Endothelial cell of umbilical vein (primary cell): Measurements from ENCODE around the gene MRO. TPM values are rescaled to one million over a fixed set of nuclear protein-coding genes. Genes with fewer than 3 reads are reported as not detected.

Source experiments
- BruUV-seq: library from RNA; stranded (reverse); fragments of 400-500 nt; replicated peaks from 2 replicates; lab custom pipeline; 2021; lab: Mats Ljungman, UMichigan
- CTCF ChIA-PET: fragments of 300-600, 350-600 bp; sonication (Branson Sonifier 250); formaldehyde crosslinking; loops from one replicate; lab custom pipeline; 2021; ENCODE audit warnings: antibody characterized with exemption, inconsistent platforms; lab: Charles Lee
- POLR2A ChIA-PET: fragments of 300-600, 350-600 bp; sonication (Branson Sonifier 250); formaldehyde crosslinking; loops from one replicate; lab custom pipeline; 2021; ENCODE audit warnings: antibody characterized with exemption, inconsistent platforms; lab: Charles Lee
- DNase-seq: peaks from one replicate; pipeline ENCODE4 v3.0.0-alpha.2; 2011; ENCODE audit warnings: low read depth, low spot score
- FAIRE-seq: peaks from 2 replicates; lab custom pipeline; 2011; peaks lifted over from hg19 to GRCh38; lab: Jason Lieb, UNC
- H2AFZ ChIP-seq: 2 replicates; pipeline ENCODE4 v1.6.0; 2012; ENCODE audit warnings: low read depth, low read length, control low read depth, inconsistent platforms
- H3K27ac ChIP-seq: 2 replicates; pipeline ENCODE4 v1.5.1; 2011; ENCODE audit warnings: low read depth, mild to moderate bottlenecking, control low read depth, low read length, moderate library complexity; ENCODE audit not compliant: insufficient read depth
- H3K27me3 ChIP-seq, 2 experiments: 2 replicates each; pipeline versions ENCODE4 v1.6.0 to v1.6.1; 2011; ENCODE audit warnings: low read length in 2 of 2, mixed read lengths in 1 of 2; ENCODE audit not compliant: control insufficient read depth in 2 of 2, insufficient read depth in 2 of 2
- H3K36me3 ChIP-seq, 2 experiments: 2 replicates in 1 of 2; 3 replicates in 1 of 2; pipeline ENCODE4 v1.5.1; 2011; ENCODE audit warnings: low read length in 2 of 2, mild to moderate bottlenecking in 1 of 2, moderate library complexity in 1 of 2; ENCODE audit not compliant: control insufficient read depth in 2 of 2, insufficient read depth in 2 of 2; ENCODE audit errors: extremely low read depth in 1 of 2
- H3K4me1 ChIP-seq: 3 replicates; pipeline ENCODE4 v1.5.1; 2011; ENCODE audit warnings: mild to moderate bottlenecking, low read length; ENCODE audit not compliant: control insufficient read depth, insufficient read depth; ENCODE audit errors: extremely low read depth
- H3K4me2 ChIP-seq: 2 replicates; pipeline ENCODE4 v1.6.1; 2011; ENCODE audit warnings: low read length, control low read depth, mixed read lengths; ENCODE audit not compliant: insufficient read depth
- H3K4me3 ChIP-seq, 3 experiments: fragments of 200-600 bp in 1 of 3; sonication (generic), shearing (Covaris generic) in 1 of 3; replicated peaks in 1 of 3; 2 replicates each; pipeline ENCODE4 v1.5.1; 2011 to 2016; ENCODE audit warnings: control low read depth in 3 of 3, low read length in 3 of 3, mild to moderate bottlenecking in 2 of 3, inconsistent platforms in 1 of 3, low read depth in 1 of 3, moderate library complexity in 1 of 3; ENCODE audit not compliant: insufficient read depth in 1 of 3
- H3K79me2 ChIP-seq: 2 replicates; pipeline ENCODE4 v1.6.0; 2012; ENCODE audit warnings: low read length, inconsistent platforms; ENCODE audit not compliant: control insufficient read depth, insufficient read depth
- H3K9ac ChIP-seq: replicated peaks from 2 replicates; pipeline ENCODE3; 2011; ENCODE audit warnings: low read length, control low read depth; ENCODE audit not compliant: insufficient read depth; ENCODE audit errors: extremely low read depth
- H3K9me1 ChIP-seq: replicated peaks from 3 replicates; pipeline ENCODE4 v1.6.0; 2011; ENCODE audit warnings: mild to moderate bottlenecking, low read length; ENCODE audit not compliant: control insufficient read depth, insufficient read depth; ENCODE audit errors: extremely low read depth
- H3K9me3 ChIP-seq: replicated peaks from 2 replicates; pipeline ENCODE4 v1.5.1; 2012; ENCODE audit warnings: low read length, inconsistent platforms; ENCODE audit not compliant: control insufficient read depth, insufficient read depth
- H4K20me1 ChIP-seq: replicated peaks from 2 replicates; pipeline ENCODE3; 2011; ENCODE audit warnings: mild to moderate bottlenecking, low read length; ENCODE audit not compliant: control insufficient read depth, insufficient read depth; ENCODE audit errors: extremely low read depth
- CTCF ChIP-seq, 2 donors: IDR thresholded peaks; 1 replicate in 1 of 2; 2 replicates in 1 of 2; pipeline ENCODE4 v1.5.1; 2011; ENCODE audit warnings: low read length in 2 of 2, mild to moderate bottlenecking in 2 of 2, moderate library complexity in 2 of 2, control low read depth in 1 of 2, inconsistent platforms in 1 of 2, low read depth in 1 of 2; ENCODE audit not compliant: insufficient read depth in 1 of 2; ENCODE audit errors: extremely low read depth in 1 of 2
- EZH2 ChIP-seq: IDR thresholded peaks from 2 replicates; pipeline ENCODE4 v1.6.1; 2012; ENCODE audit warnings: borderline replicate concordance, low read depth, mild to moderate bottlenecking, moderate library complexity, low read length, inconsistent platforms; ENCODE audit not compliant: severe bottlenecking
- GATA2 ChIP-seq: IDR thresholded peaks from 2 replicates; pipeline ENCODE4 v1.7.0; 2011; ENCODE audit warnings: low read depth, mild to moderate bottlenecking, moderate library complexity, mixed read lengths, low read length; ENCODE audit not compliant: insufficient read length, insufficient read depth
- JUN ChIP-seq: IDR thresholded peaks from 2 replicates; pipeline ENCODE4 v1.6.1; 2011; ENCODE audit warnings: borderline replicate concordance, low read depth; ENCODE audit not compliant: insufficient read length, insufficient read depth
- MAX ChIP-seq: IDR thresholded peaks from 2 replicates; pipeline ENCODE4 v1.6.1; 2011; ENCODE audit not compliant: insufficient read depth, insufficient read length
- MYC ChIP-seq: IDR thresholded peaks from one replicate; pipeline ENCODE4 v1.6.1; 2011; ENCODE audit warnings: mild to moderate bottlenecking, low read depth, low read length
- POLR2A ChIP-seq: IDR thresholded peaks from 2 replicates; pipeline ENCODE4 v1.6.1; 2012; ENCODE audit warnings: low read depth, mild to moderate bottlenecking, control low read depth, low read length
- dilution Hi-C: fragments of 300-500 bp; cut with MboI; formaldehyde crosslinking; loops from one replicate; pipeline ENCODE4 v1.15.0; 2019; ENCODE audit warnings: low sequenced_read_pairs; ENCODE audit not compliant: extremely low pct_ligation_motif_present
- intact Hi-C: fragments of 100-400 bp; cut with micrococcal nuclease; formaldehyde crosslinking; loops from one replicate; pipeline ENCODE4 v1.10.0; 2022
- polyA plus RNA-seq, 4 experiments: library from polyadenylated mRNA; depleted of rRNA in 3 of 4; stranded (reverse) in 3 of 4; unstranded in 1 of 4; fragments of >200 nt; gene quantifications; 2 replicates each; pipeline versions ENCODE4 v1.2.1 to v1.2.3, GENCODE V29; 2011 to 2012; ENCODE audit warnings: missing spikeins in 1 of 4
- total RNA-seq: library from RNA; stranded (reverse); gene quantifications from 2 replicates; pipeline ENCODE4 v1.2.3, GENCODE V29; 2021

The MRO gene
- total and polyA plus RNA-seq, 2 donors (not counting 3 experiments of a cell fraction or from before 2014, with no cell fraction given), result not detected

- ChIA-PET CTCF (no interaction called here), POLR2A (no interaction called here)
- no peak for TF ChIP-seq CTCF (IDR thresholded peaks at IDR 0.05; ENCODE audit: extremely low read depth in 1 of 2, insufficient read depth in 1 of 2, low read depth in 1 of 2, low read length in 2 of 2)
- no peak for TF ChIP-seq MAX
- TF ChIP-seq MYC, result no peak
- TF ChIP-seq GATA2, result no peak
- no peak for TF ChIP-seq JUN
- no peak for TF ChIP-seq POLR2A
- no peak for TF ChIP-seq EZH2
- Histone ChIP-seq H3K36me3 (no peaks in the 10 kb centered on the region), H3K4me1 (peaks cover 2% of the 10 kb centered on the region), H3K9me3 (no peaks in the 10 kb centered on the region), H3K9me1 (no peaks in the 10 kb centered on the region), H3K27me3 (no peaks in the 10 kb centered on the region), H3K4me2 (no peak overlapping the region), H3K4me3 (no peak overlapping the region), H2AFZ (no peak overlapping the region), H3K9ac (no peak overlapping the region), H4K20me1 (no peaks in the 10 kb centered on the region), H3K79me2 (no peaks in the 10 kb centered on the region), H3K27ac (no peak overlapping the region)
- no peak for FAIRE-seq
- no peak for DNase-seq
- intact Hi-C loops, result no loop called here
- dilution Hi-C loops, result no loop called here
- BruUV-seq, result no TSS peak
Measured at GRCh38 chr18:50844960-50845359, 25.1 kb upstream of the MRO start.
